ENCODE measurements around the gene CNTNAP5. TPM values are rescaled to one million over a fixed set of nuclear protein-coding genes. Genes with fewer than 3 reads are reported as not detected.

CNTNAP5 gene
- total and polyA plus RNA-seq, 2 of the 4 experiments (the other 2 are of a cell fraction), result not detected

GRCh38 chr2:124018890-124019289 lies 6.2 kb upstream of the CNTNAP5 start:
- no peaks in the 10 kb centered on the region for H3K9me3 ChIP-seq (ENCODE audit: control insufficient read depth, insufficient read depth, low read length)
- H4K5ac ChIP-seq (ENCODE audit: low read depth, low read length), result no peak overlapping the region
- H3K4me1 ChIP-seq (ENCODE audit: control insufficient read depth, insufficient read depth, low read length), result no peaks in the 10 kb centered on the region
- H2BK20ac ChIP-seq (ENCODE audit: low read depth, low read length), result no peak overlapping the region
- no peak overlapping the region for H3K9ac ChIP-seq (ENCODE audit: low read depth, low read length)
- BruUV-seq (replicated peaks), result no TSS peak
- in situ Hi-C loops (cut with MboI; ENCODE audit: low sequenced_read_pairs) (no loop called here), dilution Hi-C loops (cut with HindIII; ENCODE audit: low sequenced_read_pairs, unreplicated experiment) (no loop called here), intact Hi-C loops (cut with micrococcal nuclease) (no loop called here)
- H3K36me3 ChIP-seq (ENCODE audit: control insufficient read depth, insufficient read depth, low read length), result no peaks in the 10 kb centered on the region
- H4K20me1 ChIP-seq (ENCODE audit: insufficient read depth, low read length), result no peaks in the 10 kb centered on the region
- no peak overlapping the region for H4K91ac ChIP-seq (ENCODE audit: insufficient read depth, low read depth, low read length)
- ChIA-PET POLR2A (ENCODE audit: unreplicated experiment) (no interaction called here), CTCF (no interaction called here)
- H3K79me1 ChIP-seq (ENCODE audit: low read depth in 1 of 2, low read length in 2 of 2), result no peaks in the 10 kb centered on the region
- H2BK120ac ChIP-seq (ENCODE audit: low read depth, low read length), result no peak overlapping the region
- no peak overlapping the region for H2AK5ac ChIP-seq (ENCODE audit: low read depth, low read length)
- H3K27ac ChIP-seq (ENCODE audit: insufficient read depth, low read length), result no peak overlapping the region
- H4K8ac ChIP-seq (ENCODE audit: low read depth in 2 of 2, low read length in 2 of 2), result no peak overlapping the region
- no peak overlapping the region for H2AK9ac ChIP-seq (replicated peaks; ENCODE audit: low read depth, low read length, poor library complexity)
- ATAC-seq (ENCODE audit: low read depth) (no peak), DNase-seq (no peak)
- no peak overlapping the region for H3K4ac ChIP-seq (ENCODE audit: low read depth, low read length)
- H3K4me3 ChIP-seq (ENCODE audit: insufficient read depth, low read depth, low read length), result no peak overlapping the region
- no peak overlapping the region for H3K56ac ChIP-seq (ENCODE audit: extremely low read depth, insufficient read depth, low read length)
- H3K9me1 ChIP-seq (ENCODE audit: insufficient read depth, low read length), result no peaks in the 10 kb centered on the region
- TF ChIP-seq NFE2L2 (IDR thresholded peaks at IDR 0.05; ENCODE audit: low read depth, low read length) (no peak), ELK1 (IDR thresholded peaks at IDR 0.05; ENCODE audit: borderline replicate concordance, low read depth, low read length) (no peak), RAD21 (IDR thresholded peaks at IDR 0.05; ENCODE audit: low read length) (no peak), RCOR1 (IDR thresholded peaks at IDR 0.05; ENCODE audit: insufficient replicate concordance, low read length) (no peak), MXI1 (IDR thresholded peaks at IDR 0.05; ENCODE audit: borderline replicate concordance, low read depth, low read length) (no peak), FOS (IDR thresholded peaks at IDR 0.05; ENCODE audit: low read depth, low read length) (no peak), CEBPB (IDR thresholded peaks at IDR 0.05; ENCODE audit: low read depth, low read length) (no peak), BHLHE40 (IDR thresholded peaks at IDR 0.05; ENCODE audit: low read depth, low read length) (no peak), SMC3 (IDR thresholded peaks at IDR 0.05; ENCODE audit: low read depth, low read length) (no peak), USF2 (IDR thresholded peaks at IDR 0.05; ENCODE audit: low read depth, low read length) (no peak), CHD1 (IDR thresholded peaks at IDR 0.05; ENCODE audit: low read depth, low read length) (no peak), POLR2A (IDR thresholded peaks at IDR 0.05; ENCODE audit: low read depth, low read length) (no peak), MAZ (IDR thresholded peaks at IDR 0.05; ENCODE audit: borderline replicate concordance, low read depth, low read length) (no peak), CTCF (conservative IDR thresholded peaks at IDR 0.05; ENCODE audit: low read depth, low read length) (no peak), MAFK (IDR thresholded peaks at IDR 0.05; ENCODE audit: low read depth, low read length) (no peak), RFX5 (IDR thresholded peaks at IDR 0.05; ENCODE audit: low read depth, low read length) (no peak)
- no peak overlapping the region for H3K4me2 ChIP-seq (ENCODE audit: low read depth, low read length)
- no peaks in the 10 kb centered on the region for H3K27me3 ChIP-seq (ENCODE audit: control insufficient read depth, insufficient read depth, low read length)
- H3K18ac ChIP-seq (ENCODE audit: low read depth, low read length), result no peak overlapping the region
- no peak overlapping the region for H2AFZ ChIP-seq (replicated peaks; ENCODE audit: low read length, poor library complexity)
- H2BK15ac ChIP-seq (ENCODE audit: low read depth, low read length), result no peak overlapping the region
- no peak overlapping the region for H3K14ac ChIP-seq (replicated peaks; ENCODE audit: low read depth, low read length)
- H3K23ac ChIP-seq (ENCODE audit: low read depth, low read length), result no peak overlapping the region
- H2BK5ac ChIP-seq (ENCODE audit: low read depth, low read length, poor library complexity, severe bottlenecking), result no peak overlapping the region

All from IMR-90 (cell line).